ENCODE results near the gene ZCRB1. TPM values are rescaled to one million over a fixed set of nuclear protein-coding genes. Genes with fewer than 3 reads are reported as not detected.

ZCRB1 gene
- polyA plus RNA-seq = 10 to 100 TPM; 19.1 to 23.9 TPM

GRCh38 chr12:42325653-42326474 is at the start of gene ZCRB1, which contains the start of gene PPHLN1:
Gene ZCRB1 (minus strand): TSS chr12:42326094. CDS start chr12:42324102, 1,992 bp downstream.
Gene PPHLN1 (plus strand): TSS chr12:42326167. CDS start chr12:42335903, 9,736 bp downstream.
- 0% methylated on average over 54 to 55 of the region's 55 CpGs for WGBS, 2 donors
- Histone ChIP-seq H3K9me3 (ENCODE audit: control insufficient read depth in 2 of 2, insufficient read depth in 1 of 2, low read depth in 1 of 2, low read length in 1 of 2) (no peaks in the 10 kb centered on the region), H3K4me3 (ENCODE audit: low read depth in 1 of 2, low read length in 2 of 2) (peak within 1 kb of the TSS; percentile 81 to 97), H3K27me3 (ENCODE audit: control insufficient read depth in 1 of 2, insufficient read depth in 2 of 2, low read length in 2 of 2) (no peaks in the 10 kb centered on the region), H3K27ac (ENCODE audit: low read depth in 2 of 2, low read length in 1 of 2) (peak within 1 kb of the TSS; percentile 87 to 93), H3K4me1 (ENCODE audit: control insufficient read depth in 2 of 2, insufficient read depth in 2 of 2, low read length in 1 of 2) (peaks cover 0 to 2% of the 10 kb centered on the region in 2 donors), H3K36me3 (ENCODE audit: control insufficient read depth in 2 of 2, insufficient read depth in 2 of 2, low read length in 1 of 2) (no peaks in the 10 kb centered on the region)

- Histone ChIP-seq H3K27me3 (ENCODE audit: control insufficient read depth in 1 of 2, insufficient read depth in 2 of 2, low read length in 2 of 2) (no peaks in the 10 kb centered on the region), H3K4me3 (ENCODE audit: low read depth in 1 of 2, low read length in 2 of 2) (no peak overlapping the region), H3K9me3 (ENCODE audit: control insufficient read depth in 2 of 2, insufficient read depth in 1 of 2, low read depth in 1 of 2, low read length in 1 of 2) (no peaks in the 10 kb centered on the region), H3K27ac (ENCODE audit: low read depth in 2 of 2, low read length in 1 of 2) (no peak overlapping the region), H3K4me1 (ENCODE audit: control insufficient read depth in 2 of 2, insufficient read depth in 2 of 2, low read length in 1 of 2) (no peaks in the 10 kb centered on the region), H3K36me3 (ENCODE audit: control insufficient read depth in 2 of 2, insufficient read depth in 2 of 2, low read length in 1 of 2) (no peaks in the 10 kb centered on the region)
These were observed 47.8 kb upstream of the ZCRB1 start for GRCh38 chr12:42373669-42374068.

GRCh38 chr12:42372154-42372791 is 46.4 kb upstream of the ZCRB1 start:
- H3K4me1 ChIP-seq (ENCODE audit: control insufficient read depth in 2 of 2, insufficient read depth in 2 of 2, low read length in 1 of 2) = no peaks in the 10 kb centered on the region
- no peaks in the 10 kb centered on the region for H3K27me3 ChIP-seq (ENCODE audit: control insufficient read depth in 1 of 2, insufficient read depth in 2 of 2, low read length in 2 of 2)
- H3K9me3 ChIP-seq (ENCODE audit: control insufficient read depth in 2 of 2, insufficient read depth in 1 of 2, low read depth in 1 of 2, low read length in 1 of 2) = no peaks in the 10 kb centered on the region
- no peak overlapping the region for H3K27ac ChIP-seq (ENCODE audit: low read depth in 2 of 2, low read length in 1 of 2)
- whole genome bisulfite sequencing, 2 donors = 89 to 92% methylated on average over 2 of the region's 2 CpGs
- no peak overlapping the region for H3K4me3 ChIP-seq (ENCODE audit: low read depth in 1 of 2, low read length in 2 of 2)
- H3K36me3 ChIP-seq (ENCODE audit: control insufficient read depth in 2 of 2, insufficient read depth in 2 of 2, low read length in 1 of 2) = no peaks in the 10 kb centered on the region

- WGBS, 2 donors = 74 to 78% methylated on average over 4 of the region's 4 CpGs
- H3K36me3 ChIP-seq (ENCODE audit: control insufficient read depth in 2 of 2, insufficient read depth in 2 of 2, low read length in 1 of 2) = no peaks in the 10 kb centered on the region
- no peaks in the 10 kb centered on the region for H3K9me3 ChIP-seq (ENCODE audit: control insufficient read depth in 2 of 2, insufficient read depth in 1 of 2, low read depth in 1 of 2, low read length in 1 of 2)
- no peak overlapping the region for H3K27ac ChIP-seq (ENCODE audit: low read depth in 2 of 2, low read length in 1 of 2)
- no peaks in the 10 kb centered on the region for H3K4me1 ChIP-seq (ENCODE audit: control insufficient read depth in 2 of 2, insufficient read depth in 2 of 2, low read length in 1 of 2)
- H3K27me3 ChIP-seq (ENCODE audit: control insufficient read depth in 1 of 2, insufficient read depth in 2 of 2, low read length in 2 of 2) = no peaks in the 10 kb centered on the region
- H3K4me3 ChIP-seq (ENCODE audit: low read depth in 1 of 2, low read length in 2 of 2) = no peak overlapping the region
These were observed 44.1 kb upstream of the ZCRB1 start for GRCh38 chr12:42370013-42370412.

- no peak overlapping the region for H3K27ac ChIP-seq (ENCODE audit: low read depth in 2 of 2, low read length in 1 of 2)
- no peaks in the 10 kb centered on the region for H3K36me3 ChIP-seq (ENCODE audit: control insufficient read depth in 2 of 2, insufficient read depth in 2 of 2, low read length in 1 of 2)
- no peaks in the 10 kb centered on the region for H3K9me3 ChIP-seq (ENCODE audit: control insufficient read depth in 2 of 2, insufficient read depth in 1 of 2, low read depth in 1 of 2, low read length in 1 of 2)
- H3K27me3 ChIP-seq (ENCODE audit: control insufficient read depth in 1 of 2, insufficient read depth in 2 of 2, low read length in 2 of 2) = no peaks in the 10 kb centered on the region
- no peaks in the 10 kb centered on the region for H3K4me1 ChIP-seq (ENCODE audit: control insufficient read depth in 2 of 2, insufficient read depth in 2 of 2, low read length in 1 of 2)
- no peak overlapping the region for H3K4me3 ChIP-seq (ENCODE audit: low read depth in 1 of 2, low read length in 2 of 2)
- 95 to 96% methylated on average over 5 of the region's 5 CpGs for WGBS, 2 donors
These were observed 39.6 kb upstream of the ZCRB1 start for GRCh38 chr12:42365486-42365885.

- Histone ChIP-seq H3K36me3 (ENCODE audit: control insufficient read depth in 2 of 2, insufficient read depth in 2 of 2, low read length in 1 of 2) (no peaks in the 10 kb centered on the region), H3K4me3 (ENCODE audit: low read depth in 1 of 2, low read length in 2 of 2) (no peak overlapping the region), H3K27ac (ENCODE audit: low read depth in 2 of 2, low read length in 1 of 2) (no peak overlapping the region), H3K9me3 (ENCODE audit: control insufficient read depth in 2 of 2, insufficient read depth in 1 of 2, low read depth in 1 of 2, low read length in 1 of 2) (no peaks in the 10 kb centered on the region), H3K27me3 (ENCODE audit: control insufficient read depth in 1 of 2, insufficient read depth in 2 of 2, low read length in 2 of 2) (no peaks in the 10 kb centered on the region), H3K4me1 (ENCODE audit: control insufficient read depth in 2 of 2, insufficient read depth in 2 of 2, low read length in 1 of 2) (no peaks in the 10 kb centered on the region)
- 65 to 74% methylated on average over 9 of the region's 9 CpGs for whole genome bisulfite sequencing, 2 donors
These were observed 38.8 kb upstream of the ZCRB1 start for GRCh38 chr12:42364692-42365091.

- Histone ChIP-seq H3K4me1 (ENCODE audit: control insufficient read depth in 2 of 2, insufficient read depth in 2 of 2, low read length in 1 of 2) (no peaks in the 10 kb centered on the region), H3K9me3 (ENCODE audit: control insufficient read depth in 2 of 2, insufficient read depth in 1 of 2, low read depth in 1 of 2, low read length in 1 of 2) (no peaks in the 10 kb centered on the region), H3K36me3 (ENCODE audit: control insufficient read depth in 2 of 2, insufficient read depth in 2 of 2, low read length in 1 of 2) (no peaks in the 10 kb centered on the region), H3K27ac (ENCODE audit: low read depth in 2 of 2, low read length in 1 of 2) (no peak overlapping the region), H3K27me3 (ENCODE audit: control insufficient read depth in 1 of 2, insufficient read depth in 2 of 2, low read length in 2 of 2) (no peaks in the 10 kb centered on the region), H3K4me3 (ENCODE audit: low read depth in 1 of 2, low read length in 2 of 2) (no peak overlapping the region)
These were observed 36.9 kb upstream of the ZCRB1 start for GRCh38 chr12:42362647-42363260.

- Histone ChIP-seq H3K27me3 (ENCODE audit: control insufficient read depth in 1 of 2, insufficient read depth in 2 of 2, low read length in 2 of 2) (no peaks in the 10 kb centered on the region), H3K9me3 (ENCODE audit: control insufficient read depth in 2 of 2, insufficient read depth in 1 of 2, low read depth in 1 of 2, low read length in 1 of 2) (no peaks in the 10 kb centered on the region), H3K27ac (ENCODE audit: low read depth in 2 of 2, low read length in 1 of 2) (no peak overlapping the region), H3K4me1 (ENCODE audit: control insufficient read depth in 2 of 2, insufficient read depth in 2 of 2, low read length in 1 of 2) (no peaks in the 10 kb centered on the region), H3K4me3 (ENCODE audit: low read depth in 1 of 2, low read length in 2 of 2) (no peak overlapping the region), H3K36me3 (ENCODE audit: control insufficient read depth in 2 of 2, insufficient read depth in 2 of 2, low read length in 1 of 2) (no peaks in the 10 kb centered on the region)
- WGBS, 2 donors = 76 to 82% methylated on average over 4 of the region's 4 CpGs
These were observed 36.2 kb upstream of the ZCRB1 start for GRCh38 chr12:42361909-42362646.

GRCh38 chr12:42360747-42361403 is 35.0 kb upstream of the ZCRB1 start:
- no peak overlapping the region for H3K27ac ChIP-seq (ENCODE audit: low read depth in 2 of 2, low read length in 1 of 2)
- no peaks in the 10 kb centered on the region for H3K4me1 ChIP-seq (ENCODE audit: control insufficient read depth in 2 of 2, insufficient read depth in 2 of 2, low read length in 1 of 2)
- no peaks in the 10 kb centered on the region for H3K27me3 ChIP-seq (ENCODE audit: control insufficient read depth in 1 of 2, insufficient read depth in 2 of 2, low read length in 2 of 2)
- H3K4me3 ChIP-seq (ENCODE audit: low read depth in 1 of 2, low read length in 2 of 2) = no peak overlapping the region
- H3K9me3 ChIP-seq (ENCODE audit: control insufficient read depth in 2 of 2, insufficient read depth in 1 of 2, low read depth in 1 of 2, low read length in 1 of 2) = no peaks in the 10 kb centered on the region
- H3K36me3 ChIP-seq (ENCODE audit: control insufficient read depth in 2 of 2, insufficient read depth in 2 of 2, low read length in 1 of 2) = no peaks in the 10 kb centered on the region
- WGBS, 2 donors = 89 to 94% methylated on average over 6 of the region's 6 CpGs

All from esophagus (tissue), 2 donors.